Chondrocyte (in vitro differentiated cells): ENCODE results near the gene TMEM183A. TPM values are rescaled to one million over a fixed set of nuclear protein-coding genes. Genes with fewer than 3 reads are reported as not detected.

Source experiments
- DNase-seq: peaks from one replicate; pipeline ENCODE4 v3.0.0; 2021; ENCODE audit warnings: mixed read lengths, low spot score
- H3K27ac Mint-ChIP-seq: one replicate; pipeline ENCODE4 v1.8.0; 2021; ENCODE audit warnings: mild to moderate bottlenecking, moderate library complexity, mixed read lengths; ENCODE audit not compliant: unreplicated experiment
- H3K27me3 Mint-ChIP-seq: 2 replicates; pipeline ENCODE4 v1.8.0; 2021; ENCODE audit warnings: low read depth, mixed read lengths
- H3K36me3 Mint-ChIP-seq: 2 replicates; pipeline ENCODE4 v1.8.0; 2021; ENCODE audit warnings: low read depth, mixed read lengths
- H3K4me1 Mint-ChIP-seq: 2 replicates; pipeline ENCODE4 v1.8.0; 2021; ENCODE audit warnings: low read depth, mild to moderate bottlenecking, mixed read lengths
- H3K4me3 Mint-ChIP-seq: one replicate; pipeline ENCODE4 v1.8.0; 2021; ENCODE audit warnings: mild to moderate bottlenecking, moderate library complexity, mixed read lengths; ENCODE audit not compliant: unreplicated experiment
- H3K9me3 Mint-ChIP-seq: 2 replicates; pipeline ENCODE4 v1.8.0; 2021; ENCODE audit warnings: low read depth, mixed read lengths
- CTCF ChIP-seq: fragments of 200-600 bp; sonication (generic); IDR thresholded peaks from 2 replicates; pipeline ENCODE4 v1.5.0; 2021; ENCODE audit warnings: antibody characterized with exemption, mild to moderate bottlenecking, moderate library complexity
- total RNA-seq: library from RNA; stranded (reverse); gene quantifications from 3 replicates; pipeline ENCODE4 v1.2.1, GENCODE V29; 2021

The TMEM183A gene
- total RNA-seq, 1 donor from 2014 or later = 51.4 TPM

- Mint-ChIP-seq H3K4me3 (no peak overlapping the region), H3K27me3 (peaks cover 8% of the 10 kb centered on the region), H3K9me3 (no peaks in the 10 kb centered on the region), H3K4me1 (peaks cover 27% of the 10 kb centered on the region), H3K36me3 (peaks cover 22% of the 10 kb centered on the region), H3K27ac (no peak overlapping the region)
- TF ChIP-seq CTCF = no peak
- DNase-seq = no peak
Measured at GRCh38 chr1:203048555-203049051, 41.4 kb downstream of the TMEM183A start.

- TF ChIP-seq CTCF = no peak
- H3K9me3 Mint-ChIP-seq = no peaks in the 10 kb centered on the region
- no peak overlapping the region for H3K4me3 Mint-ChIP-seq
- H3K4me1 Mint-ChIP-seq = peaks cover 27% of the 10 kb centered on the region
- peaks cover 22% of the 10 kb centered on the region for H3K36me3 Mint-ChIP-seq
- H3K27me3 Mint-ChIP-seq = peaks cover 8% of the 10 kb centered on the region
- DNase-seq = no peak
- no peak overlapping the region for H3K27ac Mint-ChIP-seq
Measured at GRCh38 chr1:203049077-203049476, 41.9 kb downstream of the TMEM183A start.

GRCh38 chr1:203049576-203050180 lies 42.5 kb downstream of the TMEM183A start:
- H3K27me3 Mint-ChIP-seq = peaks cover 8% of the 10 kb centered on the region
- no peak for TF ChIP-seq CTCF
- H3K4me3 Mint-ChIP-seq = no peak overlapping the region
- H3K9me3 Mint-ChIP-seq = no peaks in the 10 kb centered on the region
- H3K36me3 Mint-ChIP-seq = peaks cover 19% of the 10 kb centered on the region
- peaks cover 27% of the 10 kb centered on the region for H3K4me1 Mint-ChIP-seq
- no peak for DNase-seq
- no peak overlapping the region for H3K27ac Mint-ChIP-seq

DNA sequence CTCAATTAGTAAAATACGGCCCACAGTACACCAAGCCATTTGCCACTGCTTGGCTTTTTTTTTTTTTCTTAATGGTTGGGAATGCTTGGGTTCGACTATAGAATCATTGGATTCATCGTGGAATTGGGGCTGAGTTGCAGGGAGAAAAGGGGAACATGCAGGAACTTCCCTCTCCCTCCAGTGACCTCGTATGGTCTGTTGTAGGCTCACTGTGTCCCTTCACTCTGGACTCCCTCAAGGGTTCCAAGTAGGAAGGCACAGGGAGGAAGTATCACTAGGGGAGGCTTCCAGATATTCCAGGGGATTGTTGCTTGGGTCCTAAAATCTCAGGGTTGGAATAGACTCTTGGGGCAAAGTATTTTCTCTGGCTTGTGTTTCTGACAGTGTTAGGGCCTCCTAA lies 43.7 kb downstream of the TMEM183A start:
- no peaks in the 10 kb centered on the region for H3K9me3 Mint-ChIP-seq
- no peak overlapping the region for H3K4me3 Mint-ChIP-seq
- DNase-seq = no peak
- no peak for TF ChIP-seq CTCF
- peaks cover 27% of the 10 kb centered on the region for H3K4me1 Mint-ChIP-seq
- peaks cover 17% of the 10 kb centered on the region for H3K36me3 Mint-ChIP-seq
- H3K27ac Mint-ChIP-seq = no peak overlapping the region
- peaks cover 8% of the 10 kb centered on the region for H3K27me3 Mint-ChIP-seq

GRCh38 chr1:203051841-203052324 lies 44.7 kb downstream of the TMEM183A start:
- no peak for DNase-seq
- peaks cover 21% of the 10 kb centered on the region for H3K4me1 Mint-ChIP-seq
- TF ChIP-seq CTCF = no peak
- H3K4me3 Mint-ChIP-seq = no peak overlapping the region
- no peak overlapping the region for H3K27ac Mint-ChIP-seq
- peaks cover 13% of the 10 kb centered on the region for H3K27me3 Mint-ChIP-seq
- no peaks in the 10 kb centered on the region for H3K9me3 Mint-ChIP-seq
- peaks cover 22% of the 10 kb centered on the region for H3K36me3 Mint-ChIP-seq
